Measurements from ENCODE around the gene EVI5L. TPM values are rescaled to one million over a fixed set of nuclear protein-coding genes. Genes with fewer than 3 reads are reported as not detected.
A peak's percentile ranks its signal among the peaks of the same experiment; 100 is the strongest.

The EVI5L gene
- total and polyA plus RNA-seq, 2 of the 13 experiments (the other 11 are each of a cell fraction or from before 2014, with no cell fraction given), result 1.7 to 2.4 TPM

DNA sequence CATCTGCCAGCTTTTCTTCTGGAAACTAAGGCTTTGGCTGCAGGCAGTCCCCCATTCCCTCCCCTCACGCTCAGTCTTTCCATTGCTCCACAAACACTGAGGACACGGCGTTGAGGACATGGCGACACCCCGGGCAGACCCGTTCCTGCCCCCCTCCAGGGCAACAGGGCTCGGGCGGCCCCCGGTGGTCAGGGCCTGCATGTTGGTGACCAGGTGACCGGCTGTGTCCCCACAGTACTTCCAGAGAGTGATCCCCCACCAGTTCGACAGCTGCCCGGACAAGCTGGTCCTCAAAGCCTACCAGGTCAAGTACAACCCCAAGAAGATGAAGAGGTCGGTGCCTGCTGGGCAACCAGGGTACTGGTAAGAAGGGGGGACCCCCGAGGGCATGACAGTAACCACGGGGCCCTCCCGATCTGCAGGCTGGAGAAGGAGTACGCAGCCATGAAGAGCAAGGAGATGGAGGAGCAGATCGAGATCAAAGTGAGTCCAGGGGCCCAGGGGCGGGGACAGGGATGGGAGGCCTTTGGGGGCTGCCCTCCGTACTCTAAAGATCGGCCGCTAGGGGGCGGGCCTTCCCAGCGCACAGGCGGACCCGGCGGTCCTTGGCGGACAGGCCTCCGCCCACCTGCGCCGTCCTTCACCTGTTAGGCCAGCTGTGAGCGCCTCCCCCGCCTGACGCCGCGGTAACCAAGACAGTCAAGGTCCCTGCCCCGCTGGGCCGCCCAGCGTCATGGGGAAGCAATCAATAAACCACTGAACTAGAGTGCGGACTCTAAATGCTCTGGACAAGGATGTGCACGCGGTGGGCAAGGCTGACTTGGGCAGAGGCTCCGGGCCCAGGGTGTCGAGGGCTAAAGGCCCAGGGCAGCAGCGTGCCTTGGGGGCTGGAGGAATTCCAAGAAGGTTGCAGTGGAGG lies 23.1 kb downstream of the EVI5L start (continued):
- TF ChIP-seq HOXD1 (CRISPR knock-in tag; IDR thresholded peaks at IDR 0.05) (0 out of 2 replicates have a peak, but pooled peaks have one; percentile 27), ZNF530 (CRISPR knock-in tag; IDR thresholded peaks at IDR 0.05; ENCODE audit: low read depth) (no peak), NRL (CRISPR knock-in tag; IDR thresholded peaks at IDR 0.05; ENCODE audit: borderline replicate concordance) (peak; percentile 85), KDM4B (CRISPR knock-in tag; IDR thresholded peaks at IDR 0.05) (peak; percentile 90), ARNT (IDR thresholded peaks at IDR 0.05) (no peak), KDM1A (CRISPR knock-in tag; IDR thresholded peaks at IDR 0.05) (no peak), ZNF180 (CRISPR knock-in tag; IDR thresholded peaks at IDR 0.05; ENCODE audit: borderline replicate concordance, low read depth) (no peak), YY1 (IDR thresholded peaks at IDR 0.05; ENCODE audit: insufficient read depth, insufficient replicate concordance, low read depth, low read length) (peak; percentile 66), NFE2 (CRISPR knock-in tag; IDR thresholded peaks at IDR 0.05) (no peak), FOXK1 (CRISPR knock-in tag; IDR thresholded peaks at IDR 0.05; ENCODE audit: borderline replicate concordance, low read depth) (peak; percentile 82; the same call in 1 of the 2 replicates), MIER3 (CRISPR knock-in tag; IDR thresholded peaks at IDR 0.05; ENCODE audit: borderline replicate concordance) (peak; percentile 94), RXRB (CRISPR knock-in tag; IDR thresholded peaks at IDR 0.05; ENCODE audit: borderline replicate concordance) (peak; percentile 85), ZSCAN25 (CRISPR knock-in tag; IDR thresholded peaks at IDR 0.05) (peak; percentile 82; the same call in 1 of the 2 replicates), PLRG1 (conservative IDR thresholded peaks at IDR 0.05) (no peak)
- TF ChIP-seq, protein P1, sequence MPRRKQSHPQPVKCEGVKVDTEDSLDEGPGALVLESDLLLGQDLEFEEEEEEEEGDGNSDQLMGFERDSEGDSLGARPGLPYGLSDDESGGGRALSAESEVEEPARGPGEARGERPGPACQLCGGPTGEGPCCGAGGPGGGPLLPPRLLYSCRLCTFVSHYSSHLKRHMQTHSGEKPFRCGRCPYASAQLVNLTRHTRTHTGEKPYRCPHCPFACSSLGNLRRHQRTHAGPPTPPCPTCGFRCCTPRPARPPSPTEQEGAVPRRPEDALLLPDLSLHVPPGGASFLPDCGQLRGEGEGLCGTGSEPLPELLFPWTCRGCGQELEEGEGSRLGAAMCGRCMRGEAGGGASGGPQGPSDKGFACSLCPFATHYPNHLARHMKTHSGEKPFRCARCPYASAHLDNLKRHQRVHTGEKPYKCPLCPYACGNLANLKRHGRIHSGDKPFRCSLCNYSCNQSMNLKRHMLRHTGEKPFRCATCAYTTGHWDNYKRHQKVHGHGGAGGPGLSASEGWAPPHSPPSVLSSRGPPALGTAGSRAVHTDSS (CRISPR knock-in tag; conservative IDR thresholded peaks at IDR 0.05), result no peak
- TF ChIP-seq, protein P2, sequence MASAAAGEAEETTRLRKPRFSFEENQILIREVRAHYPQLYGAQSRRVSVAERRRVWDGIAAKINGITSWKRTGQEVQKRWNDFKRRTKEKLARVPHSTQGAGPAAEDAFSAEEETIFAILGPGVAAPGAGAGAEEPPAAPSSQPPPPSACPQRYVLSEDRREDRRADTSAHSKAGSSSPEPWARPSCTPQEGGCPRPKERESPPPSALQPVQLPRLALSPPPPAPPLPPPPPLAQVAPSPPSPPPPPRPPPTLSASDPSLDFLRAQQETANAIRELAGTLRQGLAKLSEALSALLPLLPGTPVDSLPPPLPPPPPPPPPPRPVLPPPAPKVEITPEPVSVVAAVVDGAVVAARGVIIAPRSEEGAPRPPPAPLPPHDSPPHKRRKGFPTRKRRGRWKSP (CRISPR knock-in tag; IDR thresholded peaks at IDR 0.05), result peak; percentile 89
- TF ChIP-seq, protein P3, sequence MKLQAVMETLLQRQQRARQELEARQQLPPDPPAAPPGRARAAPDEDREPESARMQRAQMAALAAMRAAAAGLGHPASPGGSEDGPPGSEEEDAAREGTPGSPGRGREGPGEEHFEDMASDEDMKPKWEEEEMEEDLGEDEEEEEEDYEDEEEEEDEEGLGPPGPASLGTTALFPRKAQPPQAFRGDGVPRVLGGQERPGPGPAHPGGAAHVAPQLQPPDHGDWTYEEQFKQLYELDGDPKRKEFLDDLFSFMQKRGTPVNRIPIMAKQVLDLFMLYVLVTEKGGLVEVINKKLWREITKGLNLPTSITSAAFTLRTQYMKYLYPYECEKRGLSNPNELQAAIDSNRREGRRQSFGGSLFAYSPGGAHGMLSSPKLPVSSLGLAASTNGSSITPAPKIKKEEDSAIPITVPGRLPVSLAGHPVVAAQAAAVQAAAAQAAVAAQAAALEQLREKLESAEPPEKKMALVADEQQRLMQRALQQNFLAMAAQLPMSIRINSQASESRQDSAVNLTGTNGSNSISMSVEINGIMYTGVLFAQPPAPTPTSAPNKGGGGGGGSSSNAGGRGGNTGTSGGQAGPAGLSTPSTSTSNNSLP (IDR thresholded peaks at IDR 0.05; ENCODE audit: low read depth, low read length), result 0 out of 2 replicates have a peak, but pooled peaks have one; percentile 9
- TF ChIP-seq, protein P4, sequence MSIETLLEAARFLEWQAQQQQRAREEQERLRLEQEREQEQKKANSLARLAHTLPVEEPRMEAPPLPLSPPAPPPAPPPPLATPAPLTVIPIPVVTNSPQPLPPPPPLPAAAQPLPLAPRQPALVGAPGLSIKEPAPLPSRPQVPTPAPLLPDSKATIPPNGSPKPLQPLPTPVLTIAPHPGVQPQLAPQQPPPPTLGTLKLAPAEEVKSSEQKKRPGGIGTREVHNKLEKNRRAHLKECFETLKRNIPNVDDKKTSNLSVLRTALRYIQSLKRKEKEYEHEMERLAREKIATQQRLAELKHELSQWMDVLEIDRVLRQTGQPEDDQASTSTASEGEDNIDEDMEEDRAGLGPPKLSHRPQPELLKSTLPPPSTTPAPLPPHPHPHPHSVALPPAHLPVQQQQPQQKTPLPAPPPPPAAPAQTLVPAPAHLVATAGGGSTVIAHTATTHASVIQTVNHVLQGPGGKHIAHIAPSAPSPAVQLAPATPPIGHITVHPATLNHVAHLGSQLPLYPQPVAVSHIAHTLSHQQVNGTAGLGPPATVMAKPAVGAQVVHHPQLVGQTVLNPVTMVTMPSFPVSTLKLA (IDR thresholded peaks at IDR 0.05), result peak; percentile 58; the same call in 1 of the 2 replicates
- TF ChIP-seq, protein P5, sequence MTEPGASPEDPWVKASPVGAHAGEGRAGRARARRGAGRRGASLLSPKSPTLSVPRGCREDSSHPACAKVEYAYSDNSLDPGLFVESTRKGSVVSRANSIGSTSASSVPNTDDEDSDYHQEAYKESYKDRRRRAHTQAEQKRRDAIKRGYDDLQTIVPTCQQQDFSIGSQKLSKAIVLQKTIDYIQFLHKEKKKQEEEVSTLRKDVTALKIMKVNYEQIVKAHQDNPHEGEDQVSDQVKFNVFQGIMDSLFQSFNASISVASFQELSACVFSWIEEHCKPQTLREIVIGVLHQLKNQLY (CRISPR knock-in tag; IDR thresholded peaks at IDR 0.05), result peak; percentile 68; the same call in 1 of the 2 replicates
- TF ChIP-seq, protein P6, sequence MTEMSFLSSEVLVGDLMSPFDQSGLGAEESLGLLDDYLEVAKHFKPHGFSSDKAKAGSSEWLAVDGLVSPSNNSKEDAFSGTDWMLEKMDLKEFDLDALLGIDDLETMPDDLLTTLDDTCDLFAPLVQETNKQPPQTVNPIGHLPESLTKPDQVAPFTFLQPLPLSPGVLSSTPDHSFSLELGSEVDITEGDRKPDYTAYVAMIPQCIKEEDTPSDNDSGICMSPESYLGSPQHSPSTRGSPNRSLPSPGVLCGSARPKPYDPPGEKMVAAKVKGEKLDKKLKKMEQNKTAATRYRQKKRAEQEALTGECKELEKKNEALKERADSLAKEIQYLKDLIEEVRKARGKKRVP (CRISPR knock-in tag; IDR thresholded peaks at IDR 0.05), result no peak
- TF ChIP-seq, protein P7, sequence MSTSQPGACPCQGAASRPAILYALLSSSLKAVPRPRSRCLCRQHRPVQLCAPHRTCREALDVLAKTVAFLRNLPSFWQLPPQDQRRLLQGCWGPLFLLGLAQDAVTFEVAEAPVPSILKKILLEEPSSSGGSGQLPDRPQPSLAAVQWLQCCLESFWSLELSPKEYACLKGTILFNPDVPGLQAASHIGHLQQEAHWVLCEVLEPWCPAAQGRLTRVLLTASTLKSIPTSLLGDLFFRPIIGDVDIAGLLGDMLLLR (CRISPR knock-in tag; IDR thresholded peaks at IDR 0.05), result peak; percentile 67; the same call in 1 of the 2 replicates
